ENCODE measurements around the gene DIPK2A. TPM values are rescaled to one million over a fixed set of nuclear protein-coding genes. Genes with fewer than 3 reads are reported as not detected.

DIPK2A gene
- total RNA-seq, 1 experiment from 2014 or later, result 20.6 TPM

Other genes starting within 250 kb of the DIPK2A start
- 1.1 and 2.5 TPM in 2 replicates for gene SLC9A9, start 123.4 kb upstream of the DIPK2A start, total RNA-seq (2014; rRNA removed; shearing (Covaris generic))

Measured in NCI-H460 (cell line).